HG03571 (cell line): ENCODE data around the gene AAK1.

Experiments used
- ATAC-seq: cut with Tn5 transposase; IDR thresholded peaks from one replicate; pipeline ENCODE4 v1.9.1; 2021; ENCODE audit not compliant: unreplicated experiment

AAK1 gene

DNA sequence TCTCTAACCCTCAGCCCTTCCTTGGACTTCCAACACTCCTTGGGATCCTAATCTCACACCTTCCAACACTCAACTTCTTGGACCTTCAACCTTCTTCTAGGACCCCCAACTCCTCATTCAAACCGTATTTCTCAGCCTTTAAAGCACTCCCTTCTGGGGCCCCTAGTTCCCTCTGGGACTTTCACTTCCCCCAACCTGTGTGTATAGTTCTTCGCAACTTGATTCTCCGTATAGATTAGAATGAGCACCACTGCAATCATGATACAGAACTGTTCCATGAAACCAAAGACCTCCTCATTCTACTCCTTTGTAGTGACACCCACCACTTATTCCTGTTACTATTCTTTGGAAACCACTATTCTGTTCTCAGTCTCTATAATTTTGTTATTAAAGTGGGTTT lies 144.3 kb downstream of the AAK1 start:
- no peak for ATAC-seq

DNA sequence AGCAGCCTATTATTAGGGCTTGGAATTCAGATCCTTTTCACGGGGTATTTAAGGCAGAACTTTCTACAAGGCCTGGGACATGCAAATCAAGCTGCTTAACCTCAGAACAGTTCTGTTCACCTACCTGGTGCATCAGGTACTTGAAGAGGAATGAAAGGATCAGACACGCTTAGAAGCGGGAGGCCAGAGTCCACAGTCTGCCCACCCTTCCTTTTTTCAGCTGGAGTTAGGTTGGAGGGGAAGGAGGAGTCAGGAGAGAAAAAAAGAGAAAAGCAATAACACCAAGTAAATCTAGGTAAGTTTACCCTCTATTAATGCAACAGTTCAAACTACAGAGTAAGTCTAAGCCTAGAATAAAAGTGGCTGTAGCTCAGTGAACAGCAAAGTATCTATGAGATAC lies 147.7 kb downstream of the AAK1 start:
- ATAC-seq: no peak

DNA sequence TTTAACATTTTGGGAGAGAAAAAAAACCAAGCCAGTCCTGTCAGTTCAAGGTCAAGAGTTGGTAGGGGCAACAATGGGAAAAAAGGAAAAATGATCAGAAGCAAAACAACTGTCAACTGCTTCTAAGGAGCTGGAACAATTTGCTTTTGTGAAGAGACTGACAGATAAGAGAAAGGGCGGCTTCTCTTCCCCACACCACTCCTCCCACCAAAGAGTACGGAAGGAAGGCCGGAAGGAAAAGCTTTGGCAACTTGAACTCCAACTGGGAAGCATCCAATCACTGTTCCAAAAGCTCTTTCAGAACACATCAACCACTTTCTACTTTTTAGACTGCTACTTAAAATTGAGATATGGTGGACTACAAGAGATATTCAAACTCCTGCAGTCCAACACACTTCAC lies 148.5 kb downstream of the AAK1 start:
- ATAC-seq: no peak

DNA sequence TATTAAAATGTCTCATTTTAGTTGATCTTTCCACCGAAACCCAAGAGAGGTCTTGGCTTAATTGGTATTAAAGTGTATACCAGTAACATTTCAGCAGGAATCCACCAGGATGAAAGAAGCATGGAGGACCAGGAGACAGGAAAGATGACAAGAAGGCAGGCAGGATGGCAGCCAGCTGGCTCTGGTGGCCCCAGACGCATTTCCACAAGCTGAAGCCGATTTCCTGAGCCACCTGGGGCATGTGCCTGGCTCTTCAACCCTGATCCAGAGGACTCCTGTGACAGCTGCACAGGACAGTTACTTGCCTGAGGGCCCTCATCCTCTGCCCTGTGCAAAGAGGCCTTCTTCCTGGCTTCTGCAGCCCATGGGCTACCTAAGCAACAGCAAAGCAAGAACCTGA lies 149.4 kb downstream of the AAK1 start:
- ATAC-seq: no peak

DNA sequence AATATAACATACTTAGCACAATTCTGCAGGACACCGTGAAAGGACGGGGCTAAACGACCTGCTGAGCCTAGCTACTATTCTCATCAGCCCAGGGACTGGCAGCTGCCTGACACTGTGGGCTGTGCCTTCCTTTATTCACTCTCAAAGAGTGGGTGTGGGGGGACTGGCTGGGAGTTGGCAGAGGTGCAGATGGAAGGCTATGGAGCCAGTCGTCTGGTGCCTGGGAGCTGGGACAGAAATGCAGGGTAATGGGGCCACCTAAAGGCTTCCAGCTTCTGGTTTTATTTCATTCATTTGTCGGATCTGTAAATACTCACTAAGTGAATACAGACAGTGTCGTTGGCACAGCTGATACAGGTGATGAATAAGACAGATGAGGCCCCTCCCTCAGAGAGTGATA lies 150.3 kb downstream of the AAK1 start:
- ATAC-seq: no peak

DNA sequence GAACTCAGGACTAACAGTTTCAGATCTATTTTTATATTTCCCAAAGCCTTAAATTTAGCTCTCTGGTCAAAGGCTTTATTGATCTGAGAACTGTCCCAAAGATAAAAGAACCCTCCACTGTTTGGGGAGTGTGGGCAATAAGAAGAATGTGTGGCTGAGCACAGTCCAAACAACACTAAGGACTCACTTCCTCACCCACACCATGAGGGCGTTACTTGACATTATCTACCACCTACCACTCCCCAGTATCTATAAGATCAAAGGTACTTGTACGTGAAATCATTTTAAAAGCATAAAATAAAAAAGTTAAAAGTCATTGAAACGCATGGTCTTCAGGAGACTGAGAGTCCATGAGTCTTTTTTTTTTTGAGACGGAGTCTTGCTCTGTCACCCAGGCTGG lies 151.7 kb downstream of the AAK1 start:
- ATAC-seq: no peak

DNA sequence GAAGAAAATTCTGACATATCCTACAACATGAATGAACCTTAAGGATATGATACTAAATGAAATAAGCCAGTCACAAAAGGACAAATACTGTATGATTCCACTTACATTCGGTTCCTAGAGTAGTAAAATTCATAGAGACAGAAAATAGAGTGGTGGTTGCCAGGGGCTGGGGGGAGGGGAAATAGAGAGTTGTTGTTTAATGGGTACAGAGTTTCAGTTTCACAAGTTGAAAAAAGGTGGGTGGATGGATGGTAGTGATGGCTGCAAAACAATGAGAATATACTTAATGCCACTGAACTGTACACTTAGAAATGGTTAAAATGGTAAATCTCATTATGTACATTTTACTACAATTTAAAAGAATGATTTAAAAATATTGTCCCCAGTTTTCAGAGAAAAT lies 153.1 kb downstream of the AAK1 start:
- no peak for ATAC-seq

DNA sequence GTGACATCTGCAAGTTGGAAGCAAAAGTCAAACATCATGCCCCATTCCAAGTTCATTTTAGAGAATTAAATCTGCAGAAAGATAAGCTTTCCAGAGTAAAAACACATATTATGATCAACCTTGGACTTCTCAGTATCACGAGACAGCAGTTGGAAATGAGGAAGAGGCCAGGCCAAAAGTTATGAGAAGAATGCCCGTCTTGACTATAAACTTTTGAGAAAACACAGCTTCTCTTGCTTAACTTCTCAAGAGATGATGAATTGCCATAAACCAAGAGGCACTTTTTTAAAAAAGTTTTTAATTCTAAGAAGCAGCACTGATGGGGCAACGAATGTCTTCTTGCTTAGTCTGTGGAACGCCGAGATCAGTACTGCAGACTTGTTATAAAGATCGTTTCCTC lies 153.7 kb downstream of the AAK1 start:
- ATAC-seq: no peak

DNA sequence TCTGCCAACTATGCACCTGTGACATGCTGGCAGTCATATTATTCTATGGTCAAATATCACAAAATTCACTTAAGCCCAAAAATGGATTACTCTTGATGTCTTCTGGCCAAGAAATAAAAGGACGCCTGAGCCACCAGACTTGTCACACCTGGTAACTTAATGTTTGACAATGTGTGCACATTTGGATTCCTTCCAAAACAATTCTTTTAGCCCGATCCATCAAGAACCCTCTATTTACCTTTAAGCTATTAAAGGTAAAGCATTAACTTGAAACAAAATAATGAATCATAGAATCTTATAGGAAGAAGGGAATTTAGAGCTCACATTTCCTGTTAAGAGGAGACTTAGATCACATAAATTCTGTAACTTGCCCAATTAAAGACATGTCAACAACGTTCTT lies 159.8 kb downstream of the AAK1 start:
- no peak for ATAC-seq

DNA sequence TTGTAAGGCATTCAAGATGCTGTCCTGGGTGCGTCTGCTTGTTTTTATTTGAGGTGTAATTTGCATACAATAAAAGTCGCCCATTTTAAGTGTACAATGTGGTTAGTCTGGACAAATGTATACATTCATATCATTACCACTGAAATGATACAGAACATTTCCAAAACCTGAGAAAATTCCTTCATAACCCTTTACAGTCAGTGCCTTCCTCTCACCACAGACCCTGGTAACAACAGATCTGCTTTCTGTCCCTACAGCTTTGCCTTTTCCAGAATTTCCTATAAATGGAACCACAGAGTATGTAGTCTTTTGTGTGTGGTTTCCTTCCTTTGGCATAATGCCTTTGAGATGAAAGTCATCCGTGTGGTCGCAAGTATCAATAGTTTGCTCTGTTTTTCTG lies 160.5 kb downstream of the AAK1 start:
- ATAC-seq: no peak

DNA sequence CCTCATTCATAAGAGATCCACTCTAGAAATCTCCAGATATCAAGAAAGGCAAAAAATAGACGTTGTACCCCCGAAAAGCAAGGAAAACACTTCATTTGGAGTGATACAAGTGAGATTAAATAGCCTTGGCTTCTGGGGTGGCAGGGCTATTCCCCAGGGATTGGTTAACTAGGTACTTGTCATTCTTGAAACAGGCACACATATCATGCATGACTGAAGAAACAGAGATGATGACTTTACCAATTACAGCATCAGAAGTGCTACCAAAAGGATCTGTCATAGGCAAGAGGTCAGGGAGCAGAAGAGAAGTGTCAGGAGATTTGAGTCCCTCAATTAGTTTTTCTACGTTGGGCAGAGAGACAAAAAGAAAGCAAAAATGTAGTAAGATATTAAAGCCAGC lies 161.1 kb downstream of the AAK1 start:
- no peak for ATAC-seq

DNA sequence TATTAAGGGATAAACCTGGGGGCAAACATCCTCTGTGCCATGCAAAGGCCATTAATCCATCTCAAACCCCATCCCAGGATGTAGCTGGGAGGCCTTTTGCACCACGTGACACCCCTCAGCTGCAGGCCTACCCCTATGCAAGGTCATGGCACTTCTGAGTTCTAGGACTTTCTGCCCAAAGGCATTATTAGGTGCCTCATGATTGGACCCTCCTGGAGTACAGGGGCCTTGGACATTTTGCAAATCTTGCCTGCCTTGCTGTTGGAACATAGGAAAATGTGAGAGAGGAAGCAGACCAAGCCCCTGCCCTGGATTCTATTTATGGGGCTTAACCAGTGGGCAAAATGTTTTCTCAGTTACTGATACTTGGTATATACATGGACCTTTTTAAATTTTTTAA lies 162.1 kb downstream of the AAK1 start:
- no peak for ATAC-seq

DNA sequence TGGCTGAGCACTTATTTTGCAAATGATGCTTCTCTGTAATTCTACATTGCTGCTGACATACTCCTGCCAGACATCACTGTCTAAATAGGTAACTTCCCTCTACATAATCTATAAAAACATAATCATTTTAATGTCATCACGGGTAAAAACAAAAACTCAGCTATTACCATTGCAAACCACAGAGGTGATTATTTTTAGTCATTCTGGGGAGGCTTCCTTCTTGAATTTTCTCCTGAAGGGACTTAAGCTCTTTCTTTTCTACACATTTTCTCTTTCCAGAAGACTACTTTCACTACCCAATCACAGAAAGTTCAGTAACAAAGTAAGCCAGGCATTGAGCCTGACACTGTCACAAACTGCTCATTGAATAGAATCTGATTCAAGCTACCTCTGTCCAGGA lies 165.9 kb downstream of the AAK1 start:
- no peak for ATAC-seq

DNA sequence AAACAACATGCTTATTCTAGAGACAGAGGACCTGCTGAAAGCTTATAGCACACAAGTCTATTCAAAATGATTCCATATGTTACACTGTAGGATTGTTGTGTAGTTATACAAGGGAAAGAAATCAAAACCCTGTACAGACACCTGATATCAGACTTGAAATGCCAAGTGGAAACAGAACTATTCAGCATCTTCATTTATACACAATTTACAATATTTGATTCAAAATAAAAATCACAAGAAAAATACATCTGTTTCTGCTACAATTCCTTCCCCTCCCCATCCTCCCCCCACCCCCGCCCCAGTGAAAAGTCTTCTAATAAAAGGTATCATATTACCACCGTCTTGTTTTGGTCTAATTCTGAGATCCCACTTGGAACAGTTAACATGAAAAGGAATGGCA lies 168.9 kb downstream of the AAK1 start:
- ATAC-seq: no peak

DNA sequence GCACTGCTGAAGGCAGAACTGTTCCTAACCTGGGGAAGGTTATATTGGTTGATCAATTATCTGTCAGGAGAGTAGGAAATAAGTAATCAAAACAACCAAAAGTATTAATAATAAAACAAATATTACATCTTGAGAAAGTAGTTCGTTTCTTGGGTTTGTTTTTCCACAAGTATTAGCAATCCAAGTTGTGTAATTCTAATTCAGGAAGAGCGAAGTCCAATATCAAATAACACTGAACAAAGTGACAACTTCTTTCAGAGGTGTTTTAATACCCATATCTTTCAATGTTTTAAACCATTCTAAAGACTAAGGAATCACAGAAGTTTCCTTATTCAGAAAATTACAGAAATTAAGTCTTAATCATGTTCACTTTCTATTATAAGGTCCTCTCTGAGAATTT lies 171.7 kb downstream of the AAK1 start:
- no peak for ATAC-seq

DNA sequence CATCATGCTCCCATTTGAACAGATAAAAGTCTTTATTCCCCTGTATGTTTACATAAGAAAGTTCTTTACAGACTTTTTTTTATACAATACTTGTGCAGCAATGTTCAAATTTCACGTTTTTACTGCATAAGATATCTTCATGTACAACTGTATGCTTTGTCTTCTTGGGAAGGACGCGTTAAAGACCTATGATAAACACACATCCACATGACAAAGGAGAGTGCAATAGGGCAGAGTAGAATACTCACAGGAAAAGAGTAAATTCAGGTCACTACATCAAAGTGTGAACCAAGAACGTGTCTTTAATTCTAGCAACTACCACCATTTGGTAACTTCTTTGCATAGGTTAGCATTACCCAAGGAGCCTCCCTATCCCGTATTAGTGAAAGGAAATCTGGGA lies 172.6 kb downstream of the AAK1 start:
- ATAC-seq: no peak

DNA sequence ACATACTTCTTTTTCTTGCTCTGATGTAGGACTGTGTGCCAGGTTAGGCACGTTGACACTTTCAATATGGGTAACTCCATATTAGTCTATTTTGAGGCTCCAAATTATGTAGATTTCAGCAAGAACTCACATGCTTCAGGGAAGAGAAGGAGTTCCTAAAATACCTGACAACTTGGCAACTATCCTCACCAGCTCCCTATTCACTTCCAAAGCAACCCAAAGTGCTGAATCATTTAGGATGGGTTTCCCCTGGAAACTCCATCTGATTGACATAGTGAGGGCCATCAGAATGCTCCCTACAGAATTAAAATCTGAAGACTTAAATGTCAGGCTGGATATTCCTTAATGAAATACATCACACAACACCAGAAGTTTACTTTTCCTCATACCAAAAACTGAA lies 173.8 kb downstream of the AAK1 start:
- no peak for ATAC-seq

DNA sequence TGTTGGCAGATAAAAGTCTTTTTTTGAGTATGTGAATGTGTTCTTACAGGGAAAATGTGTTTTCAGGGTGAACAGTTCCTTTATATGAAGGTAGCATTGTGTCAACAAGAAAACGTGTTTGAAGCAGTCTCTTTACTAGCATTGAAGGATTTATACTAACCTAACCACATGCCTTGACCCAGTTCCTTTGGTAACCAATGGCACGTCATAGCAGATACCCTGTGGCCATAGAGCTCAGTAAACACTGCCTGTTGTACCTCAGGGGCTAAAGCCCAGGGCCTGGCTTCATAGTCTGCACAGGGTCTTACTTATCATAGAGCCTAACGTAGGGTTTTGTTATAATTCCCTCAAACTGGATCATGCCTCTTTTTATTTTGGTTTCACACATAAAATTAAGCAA lies 174.2 kb downstream of the AAK1 start:
- no peak for ATAC-seq

DNA sequence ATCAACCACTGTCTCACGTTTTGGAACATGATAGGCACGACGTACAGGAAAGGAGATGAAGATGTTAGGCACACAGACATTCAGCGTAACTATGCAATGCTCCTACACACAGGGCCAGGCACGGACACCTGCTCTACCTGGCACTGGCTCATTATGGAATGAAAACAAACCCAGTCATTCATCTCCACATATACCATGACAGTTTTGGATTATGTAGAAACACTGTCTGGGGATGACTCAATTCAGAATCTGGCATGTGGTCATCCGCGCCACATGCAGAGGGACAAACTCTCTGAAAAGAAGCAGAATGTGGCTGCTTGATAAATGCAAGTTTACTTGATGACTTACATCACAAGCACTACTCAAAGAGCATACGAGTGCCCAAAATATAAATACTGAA lies 176.8 kb downstream of the AAK1 start:
- ATAC-seq: no peak

DNA sequence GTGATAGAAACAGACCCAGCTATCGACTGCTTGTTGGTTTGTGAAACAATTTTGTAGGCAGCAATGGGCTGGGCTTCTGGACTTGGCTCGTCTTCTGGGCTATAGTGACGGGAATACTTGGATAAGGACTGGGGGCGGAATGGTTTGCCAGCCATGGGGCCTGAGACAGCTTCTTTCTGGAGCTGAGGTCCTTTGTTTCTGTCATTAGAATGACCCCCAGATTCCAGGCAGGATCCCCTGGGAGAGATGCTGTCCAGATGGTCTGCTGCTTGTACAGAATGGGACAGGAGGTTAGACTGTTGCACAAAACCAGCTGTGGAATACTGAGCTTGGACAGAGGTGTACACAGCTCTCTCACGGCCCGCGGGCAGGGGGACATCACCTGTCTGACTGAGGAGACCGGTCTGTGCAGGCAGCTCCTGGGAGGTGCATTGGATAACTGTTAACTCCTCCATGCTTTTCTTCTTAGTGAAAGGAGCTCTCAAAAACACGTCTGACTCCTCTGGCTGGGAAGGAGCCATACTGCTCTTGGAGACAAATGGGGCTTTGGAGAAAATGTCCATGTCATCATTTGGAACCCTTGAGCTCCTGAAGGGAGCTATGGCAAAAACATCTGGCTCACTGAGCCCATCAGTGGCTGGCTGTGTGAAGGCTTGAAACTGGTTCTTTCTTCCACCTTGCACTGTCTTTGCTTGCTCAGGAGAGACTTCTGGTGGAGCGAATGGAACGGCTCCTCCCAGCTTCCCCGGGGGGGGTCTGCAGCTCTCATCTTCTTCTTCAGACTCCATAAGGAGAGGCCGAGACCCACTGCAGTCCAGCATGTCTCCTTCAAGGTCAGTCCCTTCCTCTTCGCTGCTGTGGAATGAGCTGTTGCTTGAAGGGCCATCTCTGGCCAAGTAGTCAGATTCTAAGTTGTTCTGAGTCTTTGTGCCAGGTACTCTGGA lies 177.8 kb downstream of the AAK1 start:
- no peak for ATAC-seq

DNA sequence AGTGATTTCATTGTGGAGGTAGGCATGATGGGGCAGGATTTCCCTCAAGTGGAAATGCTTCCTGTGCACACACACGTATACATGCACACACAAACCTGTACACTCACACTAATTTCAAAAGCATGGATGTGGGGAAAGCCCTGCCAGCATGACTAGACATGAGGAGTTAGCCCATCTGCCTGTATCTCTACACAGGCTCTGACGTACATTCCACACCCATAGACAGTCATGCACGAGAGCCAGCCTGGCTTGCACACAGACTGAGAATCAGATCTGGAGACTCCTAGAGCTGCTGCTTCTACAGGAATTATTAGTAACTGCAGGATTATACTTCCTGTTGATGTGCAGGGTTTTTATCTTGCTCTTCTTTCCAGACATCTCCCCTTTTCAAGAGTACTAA lies 179.0 kb downstream of the AAK1 start:
- ATAC-seq: no peak

DNA sequence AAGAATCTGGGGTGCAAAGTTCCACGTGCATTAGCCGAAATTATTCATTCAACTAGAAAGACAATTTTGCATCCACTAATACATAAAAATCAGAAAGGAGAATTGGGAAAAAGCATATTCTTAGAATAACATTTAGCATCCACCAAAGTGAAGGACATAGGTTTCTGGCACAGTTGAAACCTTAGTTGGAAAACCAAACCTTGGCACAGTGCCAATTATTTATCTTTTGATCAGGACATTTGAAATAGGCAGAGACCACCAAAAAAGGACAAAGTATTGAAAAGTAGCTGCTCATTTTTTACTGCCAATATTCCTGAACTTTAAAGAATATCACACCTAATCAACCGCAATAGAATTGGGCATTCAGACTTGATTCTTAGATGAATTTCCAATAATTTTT lies 180.8 kb downstream of the AAK1 start:
- no peak for ATAC-seq

DNA sequence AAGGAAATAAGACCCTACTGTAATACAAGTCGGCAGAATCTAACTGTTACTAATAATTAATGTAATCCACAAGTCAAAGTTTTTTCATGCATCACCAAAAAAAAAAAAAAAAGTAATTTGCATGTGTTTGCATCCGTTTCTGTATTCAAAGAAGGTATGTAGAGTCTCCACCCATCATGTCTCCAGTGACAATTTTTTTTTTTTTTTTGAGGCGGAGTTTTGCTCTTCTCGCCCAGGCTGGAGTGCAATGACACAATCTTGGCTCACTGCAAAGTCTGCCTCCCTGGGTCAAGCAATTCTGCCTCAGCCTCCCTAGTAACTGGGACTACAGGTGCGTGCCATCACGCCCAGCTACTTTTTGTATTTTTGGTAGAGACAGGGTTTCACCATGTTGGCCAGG lies 182.1 kb downstream of the AAK1 start:
- no peak for ATAC-seq
